ENCODE measurements around the gene PTPN2.

PTPN2 gene

DNA sequence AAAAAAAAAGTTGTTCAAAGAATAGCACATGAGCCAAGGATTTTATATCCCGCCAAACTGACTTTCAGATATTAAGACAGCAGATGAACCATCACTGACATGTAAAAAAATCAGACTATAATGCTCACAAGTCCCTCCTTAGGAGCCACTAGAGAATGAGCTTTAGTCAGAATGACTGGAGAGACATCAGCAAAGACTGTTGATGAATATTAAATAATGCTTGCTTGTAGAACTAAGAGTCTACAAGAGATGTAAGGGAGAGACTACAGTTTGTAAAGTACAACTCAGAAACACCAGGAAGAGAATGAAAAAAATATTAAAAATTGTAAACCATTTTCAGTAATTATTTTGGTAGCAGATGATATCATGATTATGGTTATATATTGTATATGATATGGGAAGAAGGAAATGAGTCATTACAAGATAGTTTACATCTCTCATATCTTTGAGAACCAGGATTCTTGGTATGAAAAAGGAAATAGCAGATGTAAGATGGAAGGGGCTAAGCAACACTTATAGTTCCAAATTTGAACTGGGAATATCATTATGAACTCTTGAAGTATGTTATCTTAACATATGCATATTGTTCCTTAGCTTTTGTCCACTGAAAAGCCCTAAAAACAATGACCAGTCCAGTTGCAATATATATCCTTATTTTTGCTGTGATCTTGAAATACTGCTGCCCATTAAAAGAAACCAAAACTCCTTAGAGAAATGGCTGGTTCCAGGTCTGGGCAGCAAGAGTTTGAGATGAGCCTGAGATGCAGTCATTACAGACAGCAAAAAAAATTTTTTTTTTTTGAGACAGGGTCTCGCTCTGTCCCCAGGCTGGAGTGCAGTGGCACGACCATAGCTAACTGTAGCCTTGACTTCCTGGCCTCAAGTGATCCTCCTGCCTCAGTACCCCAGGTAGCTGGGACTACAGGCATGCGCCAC, 55.7 kb downstream of the PTPN2 start:
- FAIRE-seq (no peak), DNase-seq (ENCODE audit: low spot score) (no peak)

DNA sequence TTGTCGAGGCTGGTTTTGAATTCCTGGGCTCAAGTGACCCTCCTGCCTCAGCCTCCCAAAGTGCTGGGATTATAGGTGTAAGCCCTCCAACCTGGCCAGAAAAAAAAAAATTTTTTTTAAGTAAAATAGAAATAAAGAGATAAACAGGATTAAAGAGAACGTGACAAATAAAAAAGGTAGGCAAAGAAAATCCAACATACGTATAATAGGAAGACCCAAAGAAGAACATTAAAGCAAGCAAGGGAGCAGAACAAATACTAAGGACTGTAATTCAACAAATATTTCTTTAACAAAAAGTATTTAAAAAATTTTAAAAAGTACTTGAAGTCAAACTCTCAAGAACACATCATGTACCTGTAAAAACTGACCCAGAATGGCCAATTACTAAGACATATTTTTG, 56.4 kb downstream of the PTPN2 start:
- DNase-seq (ENCODE audit: low spot score) (no peak), FAIRE-seq (no peak)

DNA sequence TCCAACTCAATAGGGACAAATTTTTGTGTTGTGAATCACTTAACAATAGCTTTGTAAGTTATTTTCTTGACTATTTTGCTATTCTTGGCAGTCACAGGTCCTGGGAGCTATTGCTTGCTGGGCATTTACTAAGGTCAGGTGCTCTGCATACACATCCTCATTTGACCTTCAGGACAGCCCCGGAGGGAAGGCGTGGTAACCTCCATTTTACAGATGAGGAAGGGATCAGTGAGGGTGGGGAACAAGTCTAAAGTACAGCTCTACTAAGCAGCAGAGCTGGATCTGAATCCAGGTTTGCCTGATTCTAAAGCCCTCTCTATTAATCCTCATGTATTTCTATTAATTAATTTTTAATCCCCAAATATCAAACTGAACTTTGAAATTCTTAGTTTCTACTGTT, 58.8 kb downstream of the PTPN2 start:
- FAIRE-seq (no peak), DNase-seq (ENCODE audit: low spot score) (no peak)

DNA sequence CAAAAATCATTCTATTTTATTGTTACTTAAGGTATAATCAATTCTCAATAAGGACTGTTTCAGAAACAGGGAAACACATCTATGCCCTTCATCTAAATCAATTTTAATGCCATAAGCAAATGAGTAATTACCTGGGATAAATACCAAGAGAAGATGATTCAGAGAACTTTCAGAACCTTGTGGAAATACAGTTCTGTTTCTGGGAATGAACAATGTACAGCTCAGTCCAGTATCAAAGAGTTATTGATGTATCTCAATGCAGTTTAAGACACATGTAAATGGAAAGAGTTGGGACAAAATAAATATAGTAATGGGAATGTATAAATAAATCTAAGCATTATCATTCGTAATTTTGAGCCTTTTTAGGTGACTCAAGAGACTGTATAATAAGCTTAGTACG, 60.1 kb downstream of the PTPN2 start:
- FAIRE-seq (no peak), DNase-seq (ENCODE audit: low spot score) (no peak)

DNA sequence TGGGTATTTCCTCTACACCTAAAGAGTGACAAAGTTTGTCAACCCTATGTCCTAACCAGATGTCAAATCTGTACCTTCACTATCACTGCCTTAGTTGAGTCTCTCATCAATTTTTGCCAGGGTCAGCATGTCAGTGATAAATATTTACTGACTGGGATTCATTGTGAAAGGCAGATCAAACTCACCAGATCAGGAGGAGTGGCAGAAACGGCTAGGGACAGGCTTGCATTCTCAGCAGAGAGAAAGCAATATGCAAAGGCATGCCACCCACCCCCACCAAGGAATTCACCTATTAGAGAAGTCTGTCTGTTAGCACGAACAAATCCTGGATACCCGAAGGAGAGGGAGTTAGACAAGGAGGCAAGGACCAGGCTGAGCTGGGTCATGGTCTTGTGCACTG, 62.6 kb downstream of the PTPN2 start:
- FAIRE-seq (no peak), DNase-seq (ENCODE audit: low spot score) (no peak)

DNA sequence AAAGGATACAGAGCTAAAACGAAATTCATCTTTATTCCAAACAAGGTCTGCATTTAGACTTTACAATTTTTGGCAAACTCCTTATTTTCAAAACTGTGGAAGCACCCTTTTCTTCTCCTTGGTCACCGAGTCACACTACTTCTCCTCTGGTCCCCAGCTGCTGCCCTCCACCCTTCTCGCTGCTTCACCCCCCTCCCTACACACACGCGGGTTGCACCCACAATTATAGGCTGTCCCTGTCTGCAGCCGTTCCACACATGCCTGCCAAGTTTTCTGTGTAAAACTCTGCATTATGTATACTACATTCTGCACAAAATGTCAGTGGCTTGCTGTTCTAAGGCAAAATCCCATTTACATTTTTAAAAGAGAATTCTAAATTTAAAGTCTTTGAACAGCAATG, 63.5 kb downstream of the PTPN2 start:
- FAIRE-seq, result no peak

DNA sequence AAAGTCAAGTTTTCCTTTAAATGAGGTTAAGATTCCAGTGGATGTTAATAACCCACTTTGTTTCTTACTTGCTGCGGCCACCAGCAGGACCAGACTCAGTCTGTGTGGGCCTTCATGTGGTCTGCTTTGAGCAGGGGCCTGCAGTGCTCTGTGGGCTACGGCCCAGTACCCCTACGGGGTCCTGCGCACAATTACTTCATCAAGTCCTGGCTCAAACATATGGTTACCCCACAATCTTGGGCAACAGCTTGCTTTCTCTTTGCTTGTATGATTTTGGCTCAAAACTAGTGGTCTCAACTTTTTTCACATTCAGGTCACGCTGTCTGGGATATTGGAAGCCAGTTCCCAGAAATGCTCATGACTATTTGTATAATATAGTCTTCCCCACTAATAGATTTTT, 64.2 kb downstream of the PTPN2 start:
- DNase-seq (ENCODE audit: low spot score) (no peak), FAIRE-seq (no peak)

More for the DNA sequence above, 63.5 kb downstream of the PTPN2 start:
- DNase-seq (ENCODE audit: low spot score), result no peak

DNA sequence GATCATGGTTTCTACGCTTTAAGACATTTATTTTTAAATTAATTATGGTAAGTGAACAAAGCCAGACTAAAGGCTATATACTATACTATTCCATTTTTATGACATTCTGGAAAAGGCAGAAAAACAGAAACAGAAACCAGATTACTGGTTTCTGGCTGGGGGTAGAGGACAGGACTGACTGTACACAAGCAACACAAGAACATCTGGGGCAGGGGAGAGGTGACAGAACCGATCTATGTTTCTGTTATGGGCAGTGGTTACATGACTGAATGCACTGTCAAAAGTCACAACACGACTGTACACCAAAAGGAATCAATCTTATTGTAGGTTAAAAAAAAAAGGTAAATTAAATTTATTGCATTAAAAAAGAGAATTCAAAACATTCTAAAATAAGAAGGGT, 64.7 kb downstream of the PTPN2 start:
- FAIRE-seq (no peak), DNase-seq (ENCODE audit: low spot score) (no peak)

DNA sequence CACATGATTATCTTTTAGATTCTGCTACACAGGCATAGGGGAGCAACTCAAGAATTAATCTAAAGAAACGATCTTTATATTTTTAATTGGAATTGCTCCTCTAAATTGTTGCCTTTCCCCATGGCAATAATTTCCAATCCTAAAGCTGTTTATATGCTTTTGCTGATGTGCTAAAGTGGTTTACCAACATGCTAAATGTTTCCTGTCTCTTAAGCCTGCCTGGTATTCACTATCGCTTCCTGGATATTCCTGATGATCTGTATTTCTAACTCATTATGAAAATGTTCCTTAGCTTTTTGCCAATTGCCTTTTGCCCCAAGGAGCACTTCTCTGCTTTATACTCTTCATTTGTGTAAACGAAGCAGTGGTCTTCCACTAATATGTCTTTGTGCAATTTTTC, 65.8 kb downstream of the PTPN2 start:
- DNase-seq (ENCODE audit: low spot score) (no peak), FAIRE-seq (no peak)

DNA sequence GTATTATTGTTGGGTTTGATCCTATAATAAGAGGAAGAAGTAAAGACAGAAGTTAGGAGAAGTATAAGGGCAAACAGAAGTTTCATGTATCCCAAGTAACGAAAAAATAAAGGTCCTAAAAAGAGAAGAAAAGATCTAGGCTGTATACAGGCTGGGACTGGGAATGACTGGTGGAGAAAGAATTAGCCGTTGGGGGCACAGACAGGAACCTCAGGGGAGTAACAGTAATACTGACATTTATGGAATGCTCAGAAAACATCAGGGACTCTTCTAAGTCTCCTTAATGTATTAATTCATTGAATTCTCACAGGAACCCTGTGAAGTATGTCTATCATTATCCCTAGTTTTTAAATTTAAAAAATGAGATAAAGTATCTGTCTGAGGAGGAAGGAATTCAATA, 67.6 kb downstream of the PTPN2 start:
- no peak for DNase-seq (ENCODE audit: low spot score)
- no peak for FAIRE-seq

DNA sequence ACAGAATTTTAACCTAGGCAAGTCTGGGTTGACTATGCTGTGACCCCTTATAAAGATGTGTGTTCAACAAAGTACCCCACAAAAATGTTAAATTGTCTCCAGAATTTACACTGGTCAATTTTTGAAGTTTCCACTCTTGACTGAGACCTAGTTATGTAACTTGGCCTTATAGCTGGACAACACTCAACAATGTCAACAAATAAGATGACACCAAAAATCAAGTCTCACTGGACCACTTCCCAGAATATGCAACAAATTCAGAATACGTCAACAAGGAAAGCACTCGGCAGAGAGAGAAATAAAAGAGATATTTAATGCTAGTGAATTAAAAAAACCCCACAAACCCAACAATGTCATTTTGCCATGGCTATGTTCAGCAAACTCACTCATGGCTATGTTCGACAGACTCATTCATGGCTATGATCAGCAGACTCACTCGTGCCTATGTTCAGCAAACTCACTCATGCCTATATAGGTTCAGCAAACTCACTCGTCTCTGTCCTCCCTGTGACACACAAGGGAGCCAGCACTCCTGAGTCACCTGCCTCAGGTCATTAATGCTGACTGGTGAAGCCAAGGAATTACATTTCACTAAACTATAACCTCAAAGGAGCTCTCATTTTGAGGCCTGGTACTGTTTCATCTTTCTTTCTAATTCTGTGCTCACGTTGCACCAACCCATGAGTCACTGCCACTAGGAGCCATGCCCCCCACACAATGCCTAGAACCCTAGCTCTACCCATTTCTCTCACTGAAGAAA, 72.7 kb downstream of the PTPN2 start:
- peak; percentile 16 for DNase-seq (ENCODE audit: low spot score)
- FAIRE-seq, result no peak

DNA sequence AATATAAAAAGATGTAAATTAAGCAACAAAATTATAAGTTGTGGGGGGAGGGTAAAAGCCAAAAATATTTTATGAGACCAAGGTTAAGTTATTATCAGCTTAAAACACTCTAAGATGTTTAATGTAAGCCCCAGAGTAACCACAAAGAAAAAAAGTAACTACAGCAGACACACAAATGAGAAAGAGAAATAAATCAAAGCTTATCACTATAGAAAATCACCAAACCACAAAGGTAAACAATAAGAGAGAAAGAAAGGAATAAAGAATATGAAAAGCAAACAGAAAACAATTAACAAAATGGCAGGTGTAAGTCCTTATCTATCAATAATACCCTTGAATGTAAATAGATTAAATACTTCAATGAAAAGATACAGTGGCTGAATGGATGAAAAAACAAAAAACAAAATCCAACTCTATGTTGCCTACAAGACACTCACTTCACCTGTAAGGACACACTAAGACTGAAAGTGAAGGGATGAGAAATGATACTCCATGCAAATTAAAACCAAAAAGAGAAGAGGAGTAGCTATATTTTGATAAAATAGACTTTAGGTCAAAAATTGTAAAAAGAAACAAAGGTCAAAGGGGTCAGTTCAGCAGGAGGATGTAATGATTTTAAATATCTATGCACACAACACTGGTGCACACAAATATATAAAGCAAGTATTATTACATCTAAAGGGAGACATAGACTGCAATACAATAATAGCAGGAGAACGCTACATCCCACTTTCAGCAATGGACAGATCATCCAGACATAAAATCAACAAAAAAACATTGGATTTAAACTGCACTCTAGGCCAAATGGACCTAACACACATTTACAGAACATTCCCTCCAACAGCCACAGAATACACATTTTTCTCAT, 80.7 kb downstream of the PTPN2 start:
- FAIRE-seq (no peak), DNase-seq (ENCODE audit: low spot score) (no peak)

DNA sequence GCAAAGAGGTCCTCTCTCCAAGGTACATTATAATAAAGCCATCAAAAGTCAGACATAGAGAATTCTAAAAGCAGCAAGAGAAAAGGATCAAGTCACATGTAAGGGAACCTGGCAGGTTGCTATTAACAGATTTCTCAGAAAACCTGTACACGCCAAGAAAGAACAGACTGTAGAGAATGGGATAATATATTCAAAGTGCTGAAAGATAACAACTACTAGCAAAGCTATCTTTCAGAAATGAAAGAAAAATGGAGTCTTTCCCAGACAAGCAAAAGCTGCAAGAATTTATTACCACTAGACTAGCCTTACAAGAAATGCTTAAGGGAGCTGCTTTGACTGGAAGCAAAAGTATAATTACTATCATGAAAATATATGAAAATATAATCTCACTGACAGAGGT, 81.5 kb downstream of the PTPN2 start:
- no peak for FAIRE-seq

DNA sequence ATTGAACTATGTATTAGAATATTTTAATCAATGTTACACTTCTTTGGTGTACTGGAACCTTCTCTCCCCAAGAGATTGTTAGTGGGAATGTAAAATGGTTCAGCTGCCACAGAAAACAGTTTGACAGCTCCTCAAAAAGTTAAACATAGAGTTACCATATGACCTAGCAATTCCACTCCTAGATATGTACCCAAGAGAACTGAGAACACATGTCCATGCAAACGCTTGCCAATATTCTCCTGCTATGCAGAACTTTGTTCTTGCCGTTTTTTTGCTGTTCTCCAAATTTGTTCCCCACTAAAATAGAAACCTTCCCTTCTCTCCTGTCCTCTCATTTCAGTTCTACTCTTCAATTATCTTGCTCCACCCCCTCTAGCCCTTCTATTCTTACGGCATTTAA, 87.6 kb downstream of the PTPN2 start:
- no peak for FAIRE-seq

More for the DNA sequence above, 81.5 kb downstream of the PTPN2 start:
- DNase-seq (ENCODE audit: low spot score), result no peak

DNA sequence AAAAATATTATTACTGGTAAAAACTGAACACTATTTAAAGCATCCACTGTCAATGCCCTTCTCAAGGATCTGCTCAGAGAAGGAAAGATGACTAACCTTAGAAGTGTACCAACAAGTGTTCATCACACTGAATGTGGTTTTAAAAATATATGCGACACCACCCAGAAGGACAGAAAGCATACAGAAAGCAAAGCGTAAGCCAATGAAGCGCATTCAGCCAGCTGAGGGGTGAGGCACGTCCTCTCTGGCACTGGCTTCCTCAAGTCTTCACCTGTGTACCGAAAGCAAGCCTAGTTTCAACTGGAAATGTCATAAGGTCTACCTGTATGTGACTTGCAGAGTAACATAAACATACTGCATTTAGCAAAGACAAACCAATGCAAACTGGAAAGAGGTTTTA, 92.4 kb downstream of the PTPN2 start:
- no peak for DNase-seq (ENCODE audit: low spot score)
- FAIRE-seq, result no peak

More for the DNA sequence above, 87.6 kb downstream of the PTPN2 start:
- DNase-seq (ENCODE audit: low spot score), result no peak

DNA sequence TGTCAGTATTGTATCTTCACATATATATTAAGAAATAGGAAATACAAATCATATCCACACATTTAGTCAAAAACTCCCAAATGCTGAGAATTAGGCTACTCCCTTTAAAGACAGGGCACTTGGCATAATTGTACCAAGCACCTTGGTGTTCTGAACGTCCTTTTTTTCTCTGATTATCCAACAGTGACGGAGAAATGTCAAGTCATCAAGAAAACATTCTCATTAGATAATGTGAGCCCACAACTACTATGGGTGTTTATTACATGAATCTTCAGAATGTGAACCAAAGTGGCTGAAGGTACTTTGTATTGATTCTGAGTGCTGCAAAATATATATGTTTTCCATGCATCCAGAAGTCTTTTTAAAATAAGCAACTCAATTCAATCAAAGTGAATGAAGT, 97.4 kb downstream of the PTPN2 start:
- FAIRE-seq (no peak), DNase-seq (ENCODE audit: low spot score) (no peak)

DNA sequence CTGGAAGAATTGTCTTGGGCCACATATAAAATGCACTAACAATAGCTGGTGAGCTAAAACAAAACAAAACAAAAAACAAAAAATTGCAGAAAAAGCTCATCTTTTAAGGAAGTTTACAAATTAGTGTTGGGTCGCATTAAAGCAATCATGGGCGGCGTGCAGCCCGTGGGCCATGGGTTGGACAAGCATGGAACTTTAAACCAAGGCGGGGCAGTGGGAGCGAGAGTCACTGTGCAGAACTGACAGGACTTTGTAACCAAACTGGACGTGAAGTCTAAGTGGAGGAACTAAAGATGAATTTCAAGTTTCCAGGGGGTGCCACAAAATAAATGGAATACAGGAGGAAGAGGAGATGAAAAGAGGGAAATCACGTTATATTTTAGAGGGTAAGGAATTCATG, 100.5 kb downstream of the PTPN2 start:
- no peak for DNase-seq (ENCODE audit: low spot score)
- no peak for FAIRE-seq

DNA sequence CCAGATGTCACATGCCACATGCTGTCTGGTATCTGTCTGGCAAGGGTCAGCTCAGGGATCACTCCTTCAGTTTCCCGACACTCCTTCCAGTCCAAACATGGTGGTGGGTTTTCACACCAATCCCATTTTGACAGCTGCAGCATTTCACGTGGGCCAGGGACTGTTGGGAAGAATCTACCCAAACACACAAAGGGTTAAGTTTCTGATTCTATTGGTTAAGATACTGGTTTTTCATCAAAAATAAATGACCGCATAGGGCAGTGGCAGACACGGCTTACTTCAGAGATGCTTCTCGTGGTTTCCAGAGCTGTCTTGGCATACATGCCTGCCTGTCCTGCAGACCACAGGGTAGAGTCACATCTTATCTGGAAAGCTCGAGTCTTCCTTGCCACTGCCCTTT, 101.5 kb downstream of the PTPN2 start:
- no peak for DNase-seq (ENCODE audit: low spot score)
- no peak for FAIRE-seq

DNA sequence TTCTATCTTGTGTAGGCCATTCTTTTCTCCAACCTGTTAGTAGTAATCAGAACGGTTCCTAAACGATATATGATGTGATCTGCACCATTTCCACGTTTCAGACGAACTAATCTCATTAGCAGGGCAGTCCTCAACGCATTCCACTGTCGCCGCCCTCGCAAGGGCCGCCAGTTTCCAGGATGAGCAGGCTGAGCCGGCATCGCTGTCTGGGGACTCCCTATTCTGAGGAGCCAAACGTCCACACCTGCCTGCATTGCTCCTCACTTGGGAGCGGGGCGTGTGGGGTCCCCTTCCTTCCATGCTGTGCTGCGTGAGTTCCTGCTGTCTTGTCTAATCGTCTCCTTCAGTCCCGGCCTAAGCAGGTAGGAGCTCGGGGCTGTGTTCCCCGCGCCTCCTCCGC, 104.6 kb downstream of the PTPN2 start:
- FAIRE-seq (no peak), DNase-seq (ENCODE audit: low spot score) (no peak)

DNA sequence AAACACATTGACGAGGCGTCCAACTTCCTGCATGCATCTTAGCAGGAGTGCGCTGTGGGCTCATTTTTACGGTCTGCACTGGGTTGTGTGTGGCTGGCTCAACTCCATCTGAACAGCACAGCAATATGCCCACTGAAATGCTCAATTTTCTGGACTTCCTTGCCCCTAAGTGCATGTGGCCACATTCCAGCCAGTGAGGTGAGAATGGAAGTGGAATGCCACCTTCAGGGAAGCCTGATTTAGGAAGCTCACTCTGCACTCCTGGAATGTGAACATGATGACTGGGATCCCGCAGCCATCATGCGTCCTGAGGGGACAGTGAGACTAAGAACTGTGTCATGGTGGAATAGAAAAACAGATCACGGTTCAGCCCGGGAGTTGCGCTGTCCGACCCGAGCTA, 105.0 kb downstream of the PTPN2 start:
- no peak for DNase-seq (ENCODE audit: low spot score)
- FAIRE-seq, result no peak

DNA sequence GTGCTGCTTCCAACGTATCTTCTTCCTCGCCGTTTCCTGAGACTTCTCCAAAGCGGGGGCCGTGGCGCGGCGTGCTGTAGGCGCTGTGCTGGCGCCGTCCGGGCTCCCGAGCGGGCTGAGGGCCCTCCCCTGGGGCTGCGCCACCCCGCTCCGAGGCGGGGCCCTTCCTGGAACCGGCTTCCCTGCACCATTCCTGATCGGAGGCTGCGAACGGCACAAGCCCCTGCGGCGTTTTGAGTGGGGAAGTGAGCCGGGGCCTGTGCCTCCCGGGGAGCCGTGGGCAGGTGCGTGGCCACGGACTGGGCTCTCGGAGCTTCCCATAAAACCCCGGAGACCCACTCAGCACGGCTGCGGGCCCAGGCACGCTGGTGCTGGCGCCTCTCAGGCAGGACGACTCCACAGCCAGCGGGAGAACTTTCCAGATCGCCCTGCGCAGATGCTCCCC, 106.5 kb downstream of the PTPN2 start:
- DNase-seq (ENCODE audit: low spot score) (no peak), FAIRE-seq (no peak)

Data from RCC 7860 (cell line).